SH-SY5Y (cell line): Measurements from ENCODE around the gene SVIL.

Experiments
- GATA2 ChIP-seq: IDR thresholded peaks from 2 replicates; pipeline ENCODE4 v1.6.1; 2011; ENCODE audit warnings: mild to moderate bottlenecking, low read depth, low read length
- GATA3 ChIP-seq: IDR thresholded peaks from 2 replicates; pipeline ENCODE4 v1.6.1; 2011; ENCODE audit warnings: low read depth, mild to moderate bottlenecking, low read length, moderate library complexity

DNA sequence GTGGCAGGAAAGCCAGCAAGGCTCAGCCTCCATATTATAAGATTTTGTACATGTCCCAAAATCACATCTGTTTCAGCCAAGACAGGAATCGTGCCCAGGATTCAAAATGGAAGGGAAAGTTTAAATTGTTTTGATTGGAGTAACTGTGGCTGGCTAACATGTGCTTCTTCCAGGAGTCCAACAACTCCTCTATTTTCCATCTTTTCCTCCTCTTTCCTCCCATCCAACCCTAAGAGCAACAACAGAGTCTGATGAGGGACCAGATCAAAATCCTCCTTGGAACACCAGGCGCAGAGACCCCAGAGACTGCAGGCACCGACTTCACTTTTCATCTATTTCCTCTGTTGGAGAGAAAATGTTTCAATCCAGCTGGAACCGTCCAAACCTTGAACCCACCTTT lies 36.0 kb upstream of the SVIL start:
- TF ChIP-seq GATA3 (no peak), GATA2 (no peak)
